HG02852 (cell line): ENCODE measurements around the gene MINDY4.
A peak's percentile ranks its signal among the peaks of the same experiment; 100 is the strongest.

Experiments used
- ATAC-seq: cut with Tn5 transposase; IDR thresholded peaks from one replicate; pipeline ENCODE4 v1.9.1; 2021; ENCODE audit warnings: mild to moderate bottlenecking, moderate library complexity; ENCODE audit not compliant: unreplicated experiment

The MINDY4 gene

GRCh38 chr7:30925913-30926312 lies 154.7 kb downstream of the MINDY4 start:
- ATAC-seq, result no peak

- no peak for ATAC-seq
Measured at GRCh38 chr7:30926313-30926712, 155.1 kb downstream of the MINDY4 start.

- ATAC-seq, result no peak
Measured at GRCh38 chr7:30927040-30927439, 155.8 kb downstream of the MINDY4 start.

GRCh38 chr7:30927559-30927958 lies 156.3 kb downstream of the MINDY4 start:
- no peak for ATAC-seq

- no peak for ATAC-seq
Measured at GRCh38 chr7:30928254-30928872, 157.1 kb downstream of the MINDY4 start.

GRCh38 chr7:30929686-30930085 lies 158.5 kb downstream of the MINDY4 start:
- no peak for ATAC-seq

GRCh38 chr7:30930621-30931020 lies 159.4 kb downstream of the MINDY4 start:
- ATAC-seq, result no peak

GRCh38 chr7:30931161-30931928 lies 160.1 kb downstream of the MINDY4 start:
- ATAC-seq, result no peak

- ATAC-seq, result no peak
Measured at GRCh38 chr7:30931929-30932540, 160.8 kb downstream of the MINDY4 start.

- ATAC-seq, result no peak
Measured at GRCh38 chr7:30932562-30932961, 161.3 kb downstream of the MINDY4 start.

- ATAC-seq, result no peak
Measured at GRCh38 chr7:30933124-30933974, 162.1 kb downstream of the MINDY4 start.

GRCh38 chr7:30934225-30934624 lies 163.0 kb downstream of the MINDY4 start:
- no peak for ATAC-seq

GRCh38 chr7:30934732-30935568 lies 163.7 kb downstream of the MINDY4 start:
- ATAC-seq, result no peak

- no peak for ATAC-seq
Measured at GRCh38 chr7:30935569-30935877, 164.3 kb downstream of the MINDY4 start.

- ATAC-seq, result no peak
Measured at GRCh38 chr7:30936650-30937245, 165.5 kb downstream of the MINDY4 start.

- ATAC-seq, result no peak
Measured at GRCh38 chr7:30937416-30937815, 166.2 kb downstream of the MINDY4 start.

- peak; percentile 90 for ATAC-seq
Measured at GRCh38 chr7:30938435-30939316, 167.5 kb downstream of the MINDY4 start.

- no peak for ATAC-seq
Measured at GRCh38 chr7:30941582-30942323, 170.5 kb downstream of the MINDY4 start.
